Activated naive CD4-positive, alpha-beta T cell treated with anti-CD3 and anti-CD28 coated beads, Interleukin-2, amount 50 U/mL, for 72 hours (primary cell): Measurements from ENCODE around the gene ALKBH3. TPM values are rescaled to one million over a fixed set of nuclear protein-coding genes. Genes with fewer than 3 reads are reported as not detected.

ENCODE experiments used
- ATAC-seq, 2 donors: fragments of 150-1000 bp; cut with Tn5 transposase; 2 replicates each; pipeline ENCODE4 v1.10.0; 2021; ENCODE audit warnings: mild to moderate bottlenecking in 2 of 2, moderate library complexity in 2 of 2
- DNase-seq, 2 donors: peaks; one replicate each; pipeline ENCODE4 v3.0.0; 2021 to 2022; ENCODE audit warnings: low spot score in 2 of 2
- H3K27ac Mint-ChIP-seq, 2 donors: one replicate each; pipeline ENCODE4 v1.8.0; 2022; ENCODE audit warnings: mild to moderate bottlenecking in 2 of 2, mixed read lengths in 2 of 2
- H3K36me3 Mint-ChIP-seq, 2 donors: one replicate each; pipeline ENCODE4 v1.8.0; 2022; ENCODE audit warnings: mixed read lengths in 2 of 2
- H3K9me3 Mint-ChIP-seq, 2 donors: one replicate each; pipeline ENCODE4 v1.8.0; 2022; ENCODE audit warnings: mixed read lengths in 2 of 2
- total RNA-seq, 2 donors: library from RNA; stranded (reverse); gene quantifications; one replicate each; pipeline ENCODE4 v1.2.3, GENCODE V29; 2022

The ALKBH3 gene
- total RNA-seq, 2 donors from 2014 or later: 35.5 to 42.3 TPM

DNA sequence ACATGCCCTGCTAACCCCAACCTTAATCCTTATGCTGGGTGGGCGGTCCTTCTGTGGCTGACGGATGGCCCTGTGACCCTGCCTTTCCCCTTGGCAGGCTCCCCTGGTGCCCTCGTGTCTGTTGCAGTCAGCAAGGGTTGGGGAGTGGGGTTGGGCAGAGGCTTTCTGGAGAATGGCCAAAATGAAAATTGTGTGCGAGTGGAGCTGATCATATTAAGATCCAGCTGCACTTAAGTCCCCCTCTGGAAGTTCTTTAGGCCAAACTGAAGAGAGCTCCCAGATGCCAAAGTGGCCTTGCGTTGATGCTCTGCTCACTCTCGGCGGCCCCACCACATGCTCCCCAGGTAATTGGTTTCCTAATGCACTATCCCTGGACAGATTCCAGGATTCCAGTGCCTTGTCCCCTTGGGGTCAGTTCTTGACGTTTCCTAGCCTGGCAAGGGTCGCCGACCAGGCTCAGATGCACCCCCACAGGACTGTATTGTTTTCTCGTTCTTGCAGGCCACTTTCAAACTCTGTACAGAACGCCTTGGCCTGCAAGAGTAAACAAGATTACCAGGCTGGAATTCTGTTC lies 45.4 kb downstream of the ALKBH3 start:
- Mint-ChIP-seq H3K27ac (no peak overlapping the region), H3K36me3 (peaks cover 0 to 8% of the 10 kb centered on the region in 2 donors), H3K9me3 (no peaks in the 10 kb centered on the region)
- ATAC-seq (no peak), DNase-seq (no peak)

DNA sequence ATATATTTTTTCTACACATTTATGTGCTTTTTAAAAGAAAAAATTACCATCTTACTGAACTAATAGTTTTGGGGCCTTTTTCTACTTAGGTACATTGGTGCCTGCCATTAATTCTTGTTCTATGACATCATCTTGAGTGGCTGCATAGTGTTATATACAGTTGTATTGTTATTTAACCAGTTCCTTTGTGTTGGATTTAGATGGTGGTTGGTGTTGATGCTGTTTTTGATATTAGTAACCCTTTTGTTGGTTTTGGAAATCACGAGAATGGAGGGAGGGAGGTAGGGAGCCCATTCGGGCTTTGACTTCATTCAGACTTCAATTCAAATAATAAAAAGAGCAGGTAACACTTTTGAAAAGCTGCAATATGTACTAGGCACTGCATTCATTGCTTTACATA lies 46.4 kb downstream of the ALKBH3 start:
- no peaks in the 10 kb centered on the region for H3K36me3 Mint-ChIP-seq
- H3K27ac Mint-ChIP-seq: no peak overlapping the region

DNA sequence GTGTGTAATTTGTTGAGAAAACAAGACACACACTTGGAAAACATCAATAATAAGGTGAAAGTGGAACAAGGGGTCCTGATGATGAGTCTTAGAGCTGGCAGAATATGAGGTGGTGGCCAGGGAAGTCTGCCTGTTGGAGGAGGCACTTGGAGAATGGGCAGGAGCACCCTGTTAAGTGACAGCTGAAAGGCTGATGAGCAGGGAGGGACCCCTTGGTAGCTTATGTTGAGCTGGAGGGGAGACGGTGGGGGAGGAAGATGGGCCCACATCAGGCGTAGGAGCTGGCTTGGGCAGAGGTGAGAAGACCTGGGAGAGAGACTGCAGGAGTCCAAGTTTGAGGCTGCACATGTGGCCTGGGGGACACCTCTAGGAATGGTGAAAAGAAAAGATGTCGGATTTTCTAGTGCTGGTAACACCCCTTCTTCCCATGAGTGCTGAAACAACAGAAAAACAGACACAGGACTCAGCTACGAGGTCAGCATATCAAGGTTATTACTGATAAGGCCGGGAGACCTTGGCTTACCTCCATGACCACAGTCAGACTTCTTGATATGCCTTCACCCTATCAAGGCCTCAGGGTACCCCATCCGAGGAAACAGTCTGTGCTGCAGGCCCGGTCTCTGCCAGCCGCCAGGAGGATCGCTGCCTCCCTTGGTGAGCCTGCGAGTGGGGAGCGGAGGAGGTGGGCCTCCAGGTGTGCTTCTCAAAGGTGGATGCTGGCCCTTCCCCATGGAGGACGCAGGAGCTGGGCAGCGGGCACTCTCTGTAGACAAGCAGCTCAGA lies 47.5 kb downstream of the ALKBH3 start:
- DNase-seq (no peak), ATAC-seq (no peak)
- no peak overlapping the region for H3K27ac Mint-ChIP-seq
- no peaks in the 10 kb centered on the region for H3K9me3 Mint-ChIP-seq
- no peaks in the 10 kb centered on the region for H3K36me3 Mint-ChIP-seq

More for the DNA sequence above, 46.4 kb downstream of the ALKBH3 start:
- H3K9me3 Mint-ChIP-seq: no peaks in the 10 kb centered on the region
- DNase-seq (no peak), ATAC-seq (no peak)

DNA sequence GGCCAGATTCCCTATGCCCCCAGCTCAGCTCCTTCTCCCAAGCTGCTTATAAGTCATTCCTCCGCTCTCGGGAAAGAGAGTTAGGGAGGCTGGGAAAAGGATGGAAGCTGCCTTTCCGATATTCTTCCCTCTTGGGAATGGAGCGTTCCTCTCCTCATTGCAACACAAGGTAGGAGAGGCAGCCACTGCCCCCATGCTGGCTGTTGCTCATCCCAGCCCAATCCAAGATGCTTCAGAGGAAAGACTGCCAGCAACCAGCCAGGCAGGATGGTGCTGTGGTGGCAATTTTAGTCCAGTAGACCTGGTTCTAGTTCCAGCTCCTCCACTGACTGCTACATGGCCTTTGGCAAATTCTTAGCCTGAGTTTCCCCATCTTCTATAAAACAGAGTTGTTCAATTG lies 48.1 kb downstream of the ALKBH3 start:
- no peak for DNase-seq
- Mint-ChIP-seq H3K36me3 (no peaks in the 10 kb centered on the region), H3K27ac (no peak overlapping the region), H3K9me3 (no peaks in the 10 kb centered on the region)
- ATAC-seq: no peak

DNA sequence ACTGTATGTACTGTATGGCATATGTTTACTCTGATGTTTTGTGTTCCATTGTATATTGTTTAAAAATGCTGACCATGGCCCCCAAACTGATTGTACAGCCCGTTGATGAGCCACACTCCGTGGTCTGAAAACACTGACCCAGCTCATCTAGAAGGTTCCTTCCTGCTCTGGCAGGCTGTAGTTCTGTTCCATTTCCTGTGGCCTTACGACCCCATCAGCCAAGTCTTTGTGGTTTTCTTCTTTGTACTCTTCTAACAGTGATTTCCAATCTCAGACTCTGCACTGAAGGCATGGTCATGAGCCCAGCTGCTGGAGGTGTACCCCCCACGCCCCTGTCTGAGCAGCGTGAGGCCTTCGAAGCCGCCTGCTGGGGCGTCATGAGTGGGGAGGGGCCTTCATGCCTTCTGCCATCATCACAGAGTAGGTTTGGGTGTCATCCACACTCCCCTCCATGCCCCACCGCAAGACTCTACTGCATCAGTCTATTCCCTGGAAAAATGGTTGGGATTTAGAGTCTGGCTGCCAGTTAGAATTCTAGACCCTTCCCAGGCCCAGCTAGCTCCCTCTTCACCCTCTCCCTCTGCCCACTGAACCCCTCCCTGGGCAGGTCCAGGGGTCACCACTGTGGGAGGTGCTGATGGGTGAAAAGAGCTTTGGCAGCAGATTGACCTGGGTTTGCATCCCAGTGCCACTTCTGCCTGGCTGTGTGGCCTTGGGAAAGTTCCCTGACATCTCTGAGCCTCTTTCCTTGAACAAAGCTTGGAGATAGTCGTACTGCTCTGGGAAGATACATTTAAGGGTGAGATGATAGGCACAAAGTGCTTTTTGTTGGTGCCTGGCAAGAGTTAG lies 50.5 kb downstream of the ALKBH3 start:
- no peak for DNase-seq
- H3K9me3 Mint-ChIP-seq: no peaks in the 10 kb centered on the region
- no peak for ATAC-seq
- no peak overlapping the region for H3K27ac Mint-ChIP-seq
- no peaks in the 10 kb centered on the region for H3K36me3 Mint-ChIP-seq

DNA sequence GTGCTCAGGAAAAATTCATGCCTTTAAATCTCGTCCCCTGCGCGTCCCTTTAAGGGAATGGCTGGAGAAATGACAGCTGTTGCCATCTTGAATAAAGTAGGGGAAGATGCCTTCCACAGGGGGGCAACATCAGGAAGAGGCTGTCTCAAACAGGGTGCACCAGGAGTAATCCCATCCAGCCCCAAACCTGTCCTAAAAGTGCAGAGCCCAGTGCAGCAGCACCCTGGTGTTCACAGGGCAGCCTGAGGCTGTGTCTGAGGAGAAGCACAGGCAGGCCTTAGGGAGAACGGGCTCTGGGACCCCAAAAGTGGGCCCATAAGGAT lies 51.0 kb downstream of the ALKBH3 start:
- H3K36me3 Mint-ChIP-seq: no peaks in the 10 kb centered on the region
- no peak for DNase-seq
- no peak for ATAC-seq
- H3K9me3 Mint-ChIP-seq: no peaks in the 10 kb centered on the region
- no peak overlapping the region for H3K27ac Mint-ChIP-seq

DNA sequence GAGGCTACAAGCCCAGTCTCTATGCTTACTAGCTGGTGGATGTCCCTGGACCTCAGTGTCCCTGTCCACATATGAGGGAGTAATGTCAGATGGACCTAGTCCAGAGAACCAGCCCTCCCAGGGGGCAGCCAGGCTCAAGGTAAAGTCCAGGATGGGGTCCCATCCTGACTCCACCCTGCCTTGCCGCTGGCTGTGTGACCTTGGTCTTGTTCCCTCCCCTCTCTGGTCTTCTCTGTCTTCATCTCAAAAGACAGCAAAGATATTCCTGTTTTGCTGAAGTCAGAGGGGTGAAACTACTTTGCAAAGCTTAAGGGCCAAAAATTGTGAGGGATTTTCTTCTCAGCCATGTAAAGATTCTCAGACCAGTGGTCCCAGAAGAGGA lies 52.6 kb downstream of the ALKBH3 start:
- ATAC-seq (no peak), DNase-seq (no peak)
- no peak overlapping the region for H3K27ac Mint-ChIP-seq
- H3K9me3 Mint-ChIP-seq: no peaks in the 10 kb centered on the region
- no peaks in the 10 kb centered on the region for H3K36me3 Mint-ChIP-seq

DNA sequence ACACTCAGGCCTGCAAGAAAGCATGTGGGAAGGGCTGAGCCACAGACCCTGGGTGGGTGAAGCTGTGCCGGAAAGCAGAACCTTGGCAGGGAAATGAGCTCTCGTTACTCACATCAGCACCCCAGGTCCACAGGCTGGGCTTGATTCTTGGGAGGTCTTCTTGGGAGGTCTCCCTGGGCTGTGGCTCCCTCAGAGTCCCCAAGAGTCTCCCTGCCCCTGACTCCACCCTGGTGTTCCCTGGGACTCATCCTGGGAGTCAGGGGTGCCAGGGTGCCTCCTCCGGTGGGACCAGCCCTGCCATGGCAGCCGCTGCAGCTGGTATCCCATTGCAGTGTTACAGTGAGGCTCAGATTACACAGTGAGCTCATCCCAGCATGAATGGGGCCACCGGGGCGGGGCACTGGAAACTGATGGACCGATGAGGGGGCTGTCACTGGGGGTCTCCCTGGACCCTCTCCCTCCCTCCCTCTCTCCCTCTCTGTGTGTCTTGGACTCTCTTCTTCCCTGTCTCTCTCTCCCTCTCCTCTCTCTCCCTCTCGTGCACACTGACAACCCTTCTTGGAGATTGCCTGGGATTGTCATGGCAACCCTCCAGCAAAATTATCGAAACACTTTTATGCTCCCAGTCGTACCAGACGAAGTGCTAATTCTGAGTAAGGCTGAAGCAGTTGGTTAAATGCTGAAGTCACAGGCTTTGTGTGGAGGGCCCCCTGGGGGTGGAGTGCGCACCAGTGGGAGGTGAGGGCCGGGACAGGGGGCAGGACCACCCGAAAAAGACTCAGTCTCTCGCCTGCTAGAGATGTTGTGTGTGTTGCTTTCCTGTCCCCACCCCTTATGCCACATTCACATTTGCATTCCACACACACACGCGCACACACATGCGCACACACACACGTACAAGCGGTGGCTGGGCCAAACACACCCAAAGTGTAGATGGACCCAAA lies 53.2 kb downstream of the ALKBH3 start:
- no peak for ATAC-seq
- no peaks in the 10 kb centered on the region for H3K36me3 Mint-ChIP-seq
- DNase-seq: no peak
- no peaks in the 10 kb centered on the region for H3K9me3 Mint-ChIP-seq
- no peak overlapping the region for H3K27ac Mint-ChIP-seq

- ATAC-seq: no peak
- Mint-ChIP-seq H3K36me3 (no peaks in the 10 kb centered on the region), H3K9me3 (no peaks in the 10 kb centered on the region), H3K27ac (no peak overlapping the region)
- DNase-seq: peak in 1 of 2 donors; percentile 31
These were observed 54.2 kb downstream of the ALKBH3 start for GRCh38 chr11:43934601-43935423.

DNA sequence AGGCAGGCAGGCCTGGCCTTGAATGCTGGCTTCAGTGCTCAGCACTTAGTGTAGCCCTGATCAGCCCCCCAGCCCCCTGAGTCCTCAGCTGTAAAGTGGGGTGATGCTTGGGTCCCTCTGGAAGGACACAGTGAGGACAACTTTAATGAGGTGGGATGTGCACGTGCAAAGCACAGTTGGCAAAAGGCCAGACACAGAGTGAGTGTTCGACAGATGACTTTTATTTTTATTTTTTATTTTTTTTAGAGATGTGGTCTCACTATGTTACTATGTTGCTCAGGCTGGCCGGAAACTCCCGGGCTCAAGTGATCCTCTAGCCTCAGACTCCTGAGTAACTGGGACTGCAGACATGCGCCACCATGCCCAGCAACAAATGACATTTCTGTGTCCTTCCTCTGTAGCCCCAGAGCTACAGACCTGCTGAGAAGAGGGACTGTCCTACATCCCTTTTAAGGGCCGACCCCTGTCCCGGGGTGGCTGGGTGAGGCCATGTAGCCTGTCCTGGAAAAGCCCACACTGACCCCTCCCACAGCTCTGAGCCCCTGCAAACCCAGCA lies 54.9 kb downstream of the ALKBH3 start:
- H3K36me3 Mint-ChIP-seq: no peaks in the 10 kb centered on the region
- H3K27ac Mint-ChIP-seq: no peak overlapping the region
- DNase-seq (no peak), ATAC-seq (no peak)
- no peaks in the 10 kb centered on the region for H3K9me3 Mint-ChIP-seq

GRCh38 chr11:43936076-43936475 lies 55.4 kb downstream of the ALKBH3 start:
- ATAC-seq: no peak

GRCh38 chr11:43937434-43938411 lies 57.1 kb downstream of the ALKBH3 start:
- Mint-ChIP-seq H3K9me3 (no peaks in the 10 kb centered on the region), H3K27ac (no peak overlapping the region), H3K36me3 (peaks cover 0 to 5% of the 10 kb centered on the region in 2 donors)
- DNase-seq (no peak), ATAC-seq (no peak)

More at GRCh38 chr11:43936076-43936475, 55.4 kb downstream of the ALKBH3 start:
- no peaks in the 10 kb centered on the region for H3K36me3 Mint-ChIP-seq
- H3K27ac Mint-ChIP-seq: no peak overlapping the region
- no peaks in the 10 kb centered on the region for H3K9me3 Mint-ChIP-seq
- no peak for DNase-seq

GRCh38 chr11:43941257-43941994 lies 60.8 kb downstream of the ALKBH3 start:
- H3K9me3 Mint-ChIP-seq: no peaks in the 10 kb centered on the region
- H3K36me3 Mint-ChIP-seq: peaks cover 6 to 11% of the 10 kb centered on the region in 2 donors
- DNase-seq: no peak
- ATAC-seq: no peak
- peak overlapping the region in 1 of 2 donors; percentile 12 for H3K27ac Mint-ChIP-seq
